GM12891 (cell line): ENCODE results near the gene CHRNA1.

Source experiments
- POLR2A ChIP-seq: IDR thresholded peaks from 2 replicates; pipeline ENCODE4 v1.6.1; 2011; ENCODE audit warnings: low read depth, low read length, control low read depth
- POLR2AphosphoS5 ChIP-seq: IDR thresholded peaks from 2 replicates; pipeline ENCODE4 v1.6.1; 2011; ENCODE audit warnings: low read depth, low read length, control low read depth
- POU2F2 ChIP-seq: IDR thresholded peaks from 2 replicates; pipeline ENCODE4 v1.6.1; 2011; ENCODE audit warnings: low read depth, mild to moderate bottlenecking, control low read depth, low read length, moderate library complexity
- SPI1 ChIP-seq: IDR thresholded peaks from 2 replicates; pipeline ENCODE4 v1.6.1; 2011; ENCODE audit warnings: low read depth, low read length, control low read depth
- TAF1 ChIP-seq: IDR thresholded peaks from 2 replicates; pipeline ENCODE4 v1.6.1; 2011; ENCODE audit warnings: low read depth, low read length, control low read depth

DNA sequence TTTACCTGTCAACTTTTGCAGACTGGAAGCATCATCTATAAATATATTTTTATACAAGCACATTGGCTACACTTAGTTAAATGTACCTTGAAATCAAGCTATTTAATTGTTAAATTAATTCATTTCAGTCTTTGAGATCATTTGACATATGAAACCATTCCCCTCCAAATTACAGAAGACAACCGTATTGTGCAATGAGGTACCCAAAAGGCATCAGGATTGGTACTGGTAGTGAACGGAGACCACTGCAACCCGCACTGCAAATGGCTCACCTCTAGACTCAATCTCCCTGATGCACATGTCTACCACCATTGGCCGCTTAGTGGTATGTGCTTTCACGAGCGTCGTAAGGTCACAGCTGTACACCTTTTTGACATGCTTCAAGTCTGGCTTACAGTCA lies 47.8 kb upstream of the CHRNA1 start:
- TF ChIP-seq TAF1 (no peak), POLR2A (no peak), POLR2AphosphoS5 (no peak), POU2F2 (no peak), SPI1 (no peak)
